ENCODE data around the gene EEPD1. TPM values are rescaled to one million over a fixed set of nuclear protein-coding genes. Genes with fewer than 3 reads are reported as not detected.
"Not testable (repeated sequence)": the region's sequence is repeated elsewhere in the genome, so short reads cannot be mapped to it uniquely, and the experiment has no call there.

Gene EEPD1
- total RNA-seq, 1 donor from 2014 or later = 9.8 TPM

GRCh38 chr7:36147361-36147760 lies 5.7 kb upstream of the EEPD1 start:
- no peak overlapping the region for H3K27ac ChIP-seq
- no peak overlapping the region for H3K4me3 ChIP-seq
- no peaks in the 10 kb centered on the region for H3K36me3 ChIP-seq
- peaks cover 6% of the 10 kb centered on the region for H3K4me1 ChIP-seq
- intact Hi-C loops (cut with DNase I) = no loop called here
- no peaks in the 10 kb centered on the region for H3K9me3 ChIP-seq
- no peaks in the 10 kb centered on the region for H3K27me3 ChIP-seq
- DNase-seq (ENCODE audit: extremely low spot score in 2 of 2) = no peak
- TF ChIP-seq POLR2AphosphoS5 (IDR thresholded peaks at IDR 0.05; ENCODE audit: insufficient read depth in 1 of 2, low read depth in 1 of 2) (no peak), POLR2A (IDR thresholded peaks at IDR 0.05) (no peak), CTCF (IDR thresholded peaks at IDR 0.05) (no peak)

GRCh38 chr7:36148422-36149065 lies 4.5 kb upstream of the EEPD1 start:
- DNase-seq (ENCODE audit: extremely low spot score in 2 of 2) = no peak
- Histone ChIP-seq H3K27ac (no peak overlapping the region), H3K36me3 (no peaks in the 10 kb centered on the region), H3K27me3 (no peaks in the 10 kb centered on the region), H3K9me3 (no peaks in the 10 kb centered on the region), H3K4me3 (no peak overlapping the region), H3K4me1 (peaks cover 11% of the 10 kb centered on the region)
- no peak for TF ChIP-seq CTCF (IDR thresholded peaks at IDR 0.05)
- TF ChIP-seq POLR2A (IDR thresholded peaks at IDR 0.05) = no peak
- TF ChIP-seq POLR2AphosphoS5 (IDR thresholded peaks at IDR 0.05; ENCODE audit: insufficient read depth in 1 of 2, low read depth in 1 of 2) = no peak
- intact Hi-C loops (cut with DNase I) = no loop called here

GRCh38 chr7:36149240-36149639 lies 3.8 kb upstream of the EEPD1 start:
- H3K36me3 ChIP-seq; intact Hi-C loops (cut with DNase I); H3K4me3 ChIP-seq; H3K9me3 ChIP-seq; DNase-seq (ENCODE audit: extremely low spot score in 2 of 2); H3K27ac ChIP-seq; H3K27me3 ChIP-seq: not testable (repeated sequence)
- H3K4me1 ChIP-seq = peaks cover 18% of the 10 kb centered on the region

GRCh38 chr7:36149694-36150452 lies 3.2 kb upstream of the EEPD1 start:
- no peaks in the 10 kb centered on the region for H3K27me3 ChIP-seq
- H3K9me3 ChIP-seq = no peaks in the 10 kb centered on the region
- H3K27ac ChIP-seq = no peak overlapping the region
- no peaks in the 10 kb centered on the region for H3K36me3 ChIP-seq
- H3K4me3 ChIP-seq = no peak overlapping the region
- H3K4me1 ChIP-seq = peaks cover 24% of the 10 kb centered on the region
- TF ChIP-seq POLR2AphosphoS5 (IDR thresholded peaks at IDR 0.05; ENCODE audit: insufficient read depth in 1 of 2, low read depth in 1 of 2) = no peak
- TF ChIP-seq CTCF (IDR thresholded peaks at IDR 0.05) = no peak
- no peak for TF ChIP-seq POLR2A (IDR thresholded peaks at IDR 0.05)
- intact Hi-C loops (cut with DNase I) = no loop called here
- DNase-seq (ENCODE audit: extremely low spot score in 2 of 2) = no peak

- H3K4me3 ChIP-seq = peak overlapping the region; percentile 35 to 40
- H3K27me3 ChIP-seq = no peaks in the 10 kb centered on the region
- no peaks in the 10 kb centered on the region for H3K36me3 ChIP-seq
- TF ChIP-seq POLR2A (IDR thresholded peaks at IDR 0.05) = no peak
- peak in 1 of 2 donors; percentile 63 for TF ChIP-seq POLR2AphosphoS5 (IDR thresholded peaks at IDR 0.05; ENCODE audit: insufficient read depth in 1 of 2, low read depth in 1 of 2)
- TF ChIP-seq CTCF (IDR thresholded peaks at IDR 0.05) = no peak
- DNase-seq (ENCODE audit: extremely low spot score in 2 of 2) = no peak
- intact Hi-C loops (cut with DNase I) = no loop called here
- H3K27ac ChIP-seq = peak overlapping the region; percentile 93
- H3K4me1 ChIP-seq = peaks cover 46% of the 10 kb centered on the region
- H3K9me3 ChIP-seq = no peaks in the 10 kb centered on the region
Measured at GRCh38 chr7:36151921-36152755, 916 bp upstream of the EEPD1 start.
